Chondrocyte (in vitro differentiated cells): ENCODE measurements around the gene LSM8. TPM values are rescaled to one million over a fixed set of nuclear protein-coding genes. Genes with fewer than 3 reads are reported as not detected.

Source experiments
- DNase-seq: peaks from one replicate; pipeline ENCODE4 v3.0.0; 2021; ENCODE audit warnings: mixed read lengths, low spot score
- H3K27ac Mint-ChIP-seq: one replicate; pipeline ENCODE4 v1.8.0; 2021; ENCODE audit warnings: mild to moderate bottlenecking, moderate library complexity, mixed read lengths; ENCODE audit not compliant: unreplicated experiment
- H3K27me3 Mint-ChIP-seq: 2 replicates; pipeline ENCODE4 v1.8.0; 2021; ENCODE audit warnings: low read depth, mixed read lengths
- H3K36me3 Mint-ChIP-seq: 2 replicates; pipeline ENCODE4 v1.8.0; 2021; ENCODE audit warnings: low read depth, mixed read lengths
- H3K4me1 Mint-ChIP-seq: 2 replicates; pipeline ENCODE4 v1.8.0; 2021; ENCODE audit warnings: low read depth, mild to moderate bottlenecking, mixed read lengths
- H3K4me3 Mint-ChIP-seq: one replicate; pipeline ENCODE4 v1.8.0; 2021; ENCODE audit warnings: mild to moderate bottlenecking, moderate library complexity, mixed read lengths; ENCODE audit not compliant: unreplicated experiment
- H3K9me3 Mint-ChIP-seq: 2 replicates; pipeline ENCODE4 v1.8.0; 2021; ENCODE audit warnings: low read depth, mixed read lengths
- CTCF ChIP-seq: fragments of 200-600 bp; sonication (generic); IDR thresholded peaks from 2 replicates; pipeline ENCODE4 v1.5.0; 2021; ENCODE audit warnings: antibody characterized with exemption, mild to moderate bottlenecking, moderate library complexity
- total RNA-seq: library from RNA; stranded (reverse); gene quantifications from 3 replicates; pipeline ENCODE4 v1.2.1, GENCODE V29; 2021

Gene LSM8
- total RNA-seq, 1 donor from 2014 or later: 21.5 TPM

GRCh38 chr7:118218413-118219156, 34.6 kb downstream of the LSM8 start:
- Mint-ChIP-seq H3K36me3 (no peaks in the 10 kb centered on the region), H3K27me3 (peaks cover 6% of the 10 kb centered on the region), H3K4me3 (no peak overlapping the region), H3K27ac (no peak overlapping the region), H3K4me1 (no peaks in the 10 kb centered on the region), H3K9me3 (no peaks in the 10 kb centered on the region)
- DNase-seq: no peak
- no peak for TF ChIP-seq CTCF

GRCh38 chr7:118219157-118219512, 35.2 kb downstream of the LSM8 start:
- Mint-ChIP-seq H3K4me1 (no peaks in the 10 kb centered on the region), H3K27me3 (peaks cover 6% of the 10 kb centered on the region), H3K27ac (no peak overlapping the region), H3K9me3 (no peaks in the 10 kb centered on the region), H3K36me3 (no peaks in the 10 kb centered on the region), H3K4me3 (no peak overlapping the region)
- DNase-seq: no peak
- no peak for TF ChIP-seq CTCF

- no peak for TF ChIP-seq CTCF
- Mint-ChIP-seq H3K4me3 (no peak overlapping the region), H3K27me3 (peaks cover 2% of the 10 kb centered on the region), H3K9me3 (no peaks in the 10 kb centered on the region), H3K27ac (no peak overlapping the region), H3K36me3 (no peaks in the 10 kb centered on the region), H3K4me1 (no peaks in the 10 kb centered on the region)
- no peak for DNase-seq
Observed at GRCh38 chr7:118220583-118220982, 36.6 kb downstream of the LSM8 start.

GRCh38 chr7:118222591-118222990, 38.6 kb downstream of the LSM8 start:
- no peak for TF ChIP-seq CTCF
- H3K4me1 Mint-ChIP-seq: no peaks in the 10 kb centered on the region

GRCh38 chr7:118224521-118224920, 40.6 kb downstream of the LSM8 start, which contains the start of gene ANKRD7:
ANKRD7 (plus strand) TSS chr7:118224704; CDS start chr7:118224831, 127 bp downstream.
- H3K27me3 Mint-ChIP-seq: peaks cover 11% of the 10 kb centered on the region
- no peaks in the 10 kb centered on the region for H3K9me3 Mint-ChIP-seq
- no peak within 1 kb of the TSS for H3K27ac Mint-ChIP-seq
- H3K4me3 Mint-ChIP-seq: no peak within 1 kb of the TSS
- no peak for TF ChIP-seq CTCF
- no peaks in the 10 kb centered on the region for H3K36me3 Mint-ChIP-seq
- no peak for DNase-seq
- no peaks in the 10 kb centered on the region for H3K4me1 Mint-ChIP-seq

More at GRCh38 chr7:118222591-118222990, 38.6 kb downstream of the LSM8 start:
- no peaks in the 10 kb centered on the region for H3K36me3 Mint-ChIP-seq
- DNase-seq: no peak
- H3K4me3 Mint-ChIP-seq: no peak overlapping the region
- H3K9me3 Mint-ChIP-seq: no peaks in the 10 kb centered on the region
- no peak overlapping the region for H3K27ac Mint-ChIP-seq
- peaks cover 5% of the 10 kb centered on the region for H3K27me3 Mint-ChIP-seq
